ENCODE results near the gene DCLK1.

DNA sequence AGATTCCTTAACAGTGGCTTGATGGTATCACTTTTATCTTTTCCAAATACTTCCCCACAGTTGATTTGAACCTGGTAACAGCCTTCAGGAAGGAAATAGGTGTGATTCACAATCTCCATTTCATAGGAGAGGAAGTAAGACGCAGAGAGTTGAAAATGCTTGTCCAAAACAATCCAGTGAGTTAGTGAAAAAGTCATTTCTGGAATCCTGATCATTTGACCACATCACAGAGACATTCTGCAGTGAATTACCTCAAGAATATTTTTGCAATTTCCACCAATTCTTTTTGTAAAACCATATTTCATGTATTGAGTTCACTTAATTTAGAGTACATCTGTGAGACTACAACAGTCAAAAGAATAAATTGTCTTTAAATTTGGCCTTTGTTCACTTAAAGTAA, 292.8 kb downstream of the DCLK1 start:
- TF ChIP-seq, protein P1, sequence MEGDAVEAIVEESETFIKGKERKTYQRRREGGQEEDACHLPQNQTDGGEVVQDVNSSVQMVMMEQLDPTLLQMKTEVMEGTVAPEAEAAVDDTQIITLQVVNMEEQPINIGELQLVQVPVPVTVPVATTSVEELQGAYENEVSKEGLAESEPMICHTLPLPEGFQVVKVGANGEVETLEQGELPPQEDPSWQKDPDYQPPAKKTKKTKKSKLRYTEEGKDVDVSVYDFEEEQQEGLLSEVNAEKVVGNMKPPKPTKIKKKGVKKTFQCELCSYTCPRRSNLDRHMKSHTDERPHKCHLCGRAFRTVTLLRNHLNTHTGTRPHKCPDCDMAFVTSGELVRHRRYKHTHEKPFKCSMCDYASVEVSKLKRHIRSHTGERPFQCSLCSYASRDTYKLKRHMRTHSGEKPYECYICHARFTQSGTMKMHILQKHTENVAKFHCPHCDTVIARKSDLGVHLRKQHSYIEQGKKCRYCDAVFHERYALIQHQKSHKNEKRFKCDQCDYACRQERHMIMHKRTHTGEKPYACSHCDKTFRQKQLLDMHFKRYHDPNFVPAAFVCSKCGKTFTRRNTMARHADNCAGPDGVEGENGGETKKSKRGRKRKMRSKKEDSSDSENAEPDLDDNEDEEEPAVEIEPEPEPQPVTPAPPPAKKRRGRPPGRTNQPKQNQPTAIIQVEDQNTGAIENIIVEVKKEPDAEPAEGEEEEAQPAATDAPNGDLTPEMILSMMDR (IDR thresholded peaks at IDR 0.05) = no peak
- TF ChIP-seq POLR2A (IDR thresholded peaks at IDR 0.05) = no peak

Data from adrenal gland (tissue), 5 donors.